NCI-H69 (cell line): Measurements from ENCODE around the gene CTSW.
A peak's percentile ranks its signal among the peaks of the same experiment; 100 is the strongest.

Source experiments
- DNase-seq: peaks from one replicate; lab custom pipeline; 2025; lab: John Stamatoyannopoulos, UW

CTSW gene

DNA sequence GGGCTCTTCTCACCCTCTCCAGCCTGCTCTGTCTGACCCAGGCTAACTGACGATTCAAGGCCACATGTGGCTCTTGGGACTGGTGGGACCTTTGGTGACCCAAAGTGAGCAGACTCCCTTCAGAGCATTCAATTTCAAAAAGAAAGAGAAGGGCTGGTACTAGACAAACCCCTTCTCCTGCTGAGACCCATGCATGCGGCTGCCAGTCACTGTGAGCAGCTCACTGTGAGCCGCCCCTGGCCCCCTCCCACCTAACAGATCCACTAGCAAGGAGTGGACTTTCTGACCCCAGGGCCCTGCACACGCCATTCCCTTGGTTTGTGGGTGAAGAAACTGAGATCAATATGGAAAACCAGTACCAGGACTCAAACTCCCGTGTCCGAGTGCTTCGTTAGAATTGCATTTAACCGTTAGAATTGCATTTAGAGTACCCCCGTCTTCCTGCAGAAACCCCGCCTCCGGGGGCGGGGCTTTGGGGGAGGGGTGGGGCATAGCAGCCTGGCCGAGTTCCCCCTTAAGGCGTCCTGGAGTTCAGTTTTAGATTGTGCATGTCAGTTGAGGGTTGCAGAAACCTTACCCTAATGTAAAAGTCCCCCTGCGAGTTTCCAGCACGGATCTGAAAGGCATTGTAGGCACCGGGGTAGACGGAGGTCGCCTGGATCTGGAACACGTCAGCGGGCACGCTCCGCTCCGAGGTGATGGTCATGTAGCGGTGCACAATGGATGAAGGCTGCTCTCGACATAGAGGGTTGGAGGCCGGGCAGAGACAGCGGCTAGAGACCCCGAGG lies 12.2 kb upstream of the CTSW start:
- peak; percentile 32 for DNase-seq

GRCh38 chr11:65868076-65868667 lies 11.5 kb upstream of the CTSW start:
- peak; percentile 72 for DNase-seq

DNA sequence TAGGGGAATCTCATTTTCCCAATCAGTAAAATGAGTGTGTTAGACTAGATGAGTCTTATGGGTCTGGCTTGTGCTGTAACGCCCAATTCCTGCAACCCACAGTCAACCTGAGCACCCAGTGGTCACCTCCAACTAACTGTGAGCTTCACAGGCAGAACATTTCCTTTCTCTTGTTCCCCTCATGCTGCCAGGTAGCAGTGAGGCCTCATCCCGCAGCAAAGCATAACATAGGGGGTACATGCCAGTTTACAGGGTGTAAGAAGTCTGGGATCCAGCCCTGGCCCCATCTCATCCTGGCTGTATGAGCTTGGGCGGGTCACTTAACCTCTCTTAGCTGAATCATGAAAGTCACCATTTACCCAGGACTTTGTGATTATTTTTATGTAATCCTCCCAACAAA lies 10.7 kb upstream of the CTSW start:
- DNase-seq, result no peak

- no peak for DNase-seq
Observed at GRCh38 chr11:65869643-65870306, 9.9 kb upstream of the CTSW start.

GRCh38 chr11:65870307-65870658 lies 9.4 kb upstream of the CTSW start:
- DNase-seq, result no peak

DNA sequence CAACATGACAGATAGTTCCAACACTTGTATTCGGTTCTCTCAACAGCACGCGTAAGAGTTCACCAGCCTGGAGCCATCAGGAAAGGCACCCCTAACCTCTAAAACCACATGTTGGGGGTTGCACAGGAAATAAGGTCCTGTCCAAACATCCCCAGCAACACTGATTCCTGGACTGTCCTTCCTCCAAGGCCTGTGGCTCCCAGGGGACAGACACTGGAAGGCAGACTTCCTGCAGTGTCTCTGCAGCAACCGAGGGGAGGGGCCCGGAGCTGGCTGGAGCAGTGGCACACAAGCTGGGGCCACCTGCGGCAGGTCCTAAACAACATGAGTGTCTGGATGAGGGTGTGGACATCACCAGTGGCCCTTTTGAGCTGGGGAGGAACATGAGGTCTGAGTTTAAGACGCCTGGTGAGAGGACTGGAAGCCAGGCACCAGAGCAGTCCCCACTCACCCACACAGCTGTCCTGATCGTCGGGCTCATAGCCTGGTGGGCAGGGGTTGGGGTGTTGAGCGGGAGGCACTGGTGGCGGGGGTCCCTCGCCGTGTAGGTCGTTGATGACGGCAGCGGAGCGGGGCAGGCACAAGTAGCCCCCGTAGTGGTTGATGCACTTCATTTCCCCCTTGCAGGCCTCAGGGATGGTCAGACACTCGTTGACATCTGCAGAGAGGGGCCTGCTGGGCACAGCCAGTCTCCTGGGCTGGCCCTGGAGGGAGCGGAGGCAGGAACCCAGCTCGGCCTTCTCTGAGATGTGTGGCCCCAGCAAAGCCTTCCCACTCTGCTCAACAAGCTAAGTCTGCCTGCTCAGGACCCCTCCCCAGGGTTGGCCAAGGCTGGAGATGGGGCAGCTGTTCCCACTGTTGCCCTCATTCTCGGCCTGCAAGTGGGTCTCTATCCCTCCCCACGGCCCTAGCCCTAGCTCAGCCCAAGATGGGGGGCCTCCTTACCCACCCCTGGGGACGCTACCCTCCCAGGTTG lies 8.6 kb upstream of the CTSW start:
- peak; percentile 86 for DNase-seq

GRCh38 chr11:65871811-65872548 lies 7.7 kb upstream of the CTSW start:
- no peak for DNase-seq

- peak; percentile 51 for DNase-seq
Observed at GRCh38 chr11:65872586-65873317, 6.9 kb upstream of the CTSW start, which contains the start of gene EFEMP2. Gene EFEMP2 (minus strand): TSS chr11:65872800. CDS start chr11:65872354, 446 bp downstream.

DNA sequence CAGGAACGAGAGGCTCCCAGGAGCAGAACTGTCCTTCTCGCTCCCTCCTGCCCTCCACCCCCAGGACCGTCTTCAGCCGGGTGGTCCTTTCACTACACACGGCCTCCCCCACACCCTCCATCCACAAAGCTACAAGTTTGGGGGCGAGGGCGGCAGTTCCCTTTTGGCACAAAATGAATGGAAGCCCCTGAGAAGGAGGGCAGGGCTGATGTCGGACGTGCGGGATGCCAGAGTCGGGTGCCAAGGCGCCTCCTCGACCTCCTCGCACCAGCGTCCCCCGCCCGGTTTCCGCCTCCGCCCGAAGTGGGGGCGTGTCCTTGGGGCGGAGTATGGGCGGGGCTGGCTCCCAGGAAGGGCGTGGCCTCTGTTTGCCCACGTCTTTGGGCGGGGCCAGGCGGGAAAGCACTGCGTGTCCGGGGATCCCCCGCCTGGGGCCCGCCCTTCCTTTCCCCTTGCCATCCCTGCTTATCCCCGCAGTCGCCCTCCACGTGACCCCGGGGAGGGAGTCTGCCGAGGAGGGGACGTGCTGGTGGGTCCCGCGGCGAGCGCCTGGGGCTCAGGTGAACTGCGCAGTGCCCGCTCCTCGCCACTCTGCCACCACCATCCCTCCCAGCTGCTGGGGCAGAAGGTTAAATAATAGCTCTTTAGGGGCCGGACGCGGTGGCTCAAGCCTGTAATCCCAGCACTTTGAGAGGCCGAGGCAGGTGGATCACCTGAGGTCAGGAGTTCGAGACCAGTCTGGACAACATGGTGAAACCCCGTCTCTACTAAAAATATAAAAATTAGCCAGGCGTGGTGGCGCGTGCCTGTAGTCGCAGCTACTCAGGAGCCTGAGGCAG lies 6.1 kb upstream of the CTSW start:
- DNase-seq, result peak; percentile 97

DNA sequence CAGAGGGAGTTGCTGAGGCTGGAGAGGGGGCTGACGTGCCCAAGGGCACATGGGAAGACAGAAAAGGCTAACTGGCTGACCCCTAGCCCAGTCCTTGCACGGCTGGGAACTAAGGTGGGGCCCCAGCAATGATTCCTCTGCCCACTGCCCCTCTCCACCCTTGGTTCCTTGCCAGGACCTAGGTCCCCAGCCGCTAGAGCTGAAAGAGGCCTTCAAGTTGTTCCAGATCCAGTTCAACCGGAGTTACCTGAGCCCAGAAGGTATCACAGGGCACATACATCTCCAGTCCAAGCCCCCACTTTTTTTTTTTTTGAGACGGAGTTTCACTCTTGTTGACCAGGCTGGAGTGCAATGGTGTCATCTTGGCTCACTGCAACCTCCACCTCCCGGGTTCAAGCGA lies 390 bp downstream of the CTSW start:
- DNase-seq, result no peak

GRCh38 chr11:65880844-65881421 lies 1.3 kb downstream of the CTSW start:
- DNase-seq, result no peak

DNA sequence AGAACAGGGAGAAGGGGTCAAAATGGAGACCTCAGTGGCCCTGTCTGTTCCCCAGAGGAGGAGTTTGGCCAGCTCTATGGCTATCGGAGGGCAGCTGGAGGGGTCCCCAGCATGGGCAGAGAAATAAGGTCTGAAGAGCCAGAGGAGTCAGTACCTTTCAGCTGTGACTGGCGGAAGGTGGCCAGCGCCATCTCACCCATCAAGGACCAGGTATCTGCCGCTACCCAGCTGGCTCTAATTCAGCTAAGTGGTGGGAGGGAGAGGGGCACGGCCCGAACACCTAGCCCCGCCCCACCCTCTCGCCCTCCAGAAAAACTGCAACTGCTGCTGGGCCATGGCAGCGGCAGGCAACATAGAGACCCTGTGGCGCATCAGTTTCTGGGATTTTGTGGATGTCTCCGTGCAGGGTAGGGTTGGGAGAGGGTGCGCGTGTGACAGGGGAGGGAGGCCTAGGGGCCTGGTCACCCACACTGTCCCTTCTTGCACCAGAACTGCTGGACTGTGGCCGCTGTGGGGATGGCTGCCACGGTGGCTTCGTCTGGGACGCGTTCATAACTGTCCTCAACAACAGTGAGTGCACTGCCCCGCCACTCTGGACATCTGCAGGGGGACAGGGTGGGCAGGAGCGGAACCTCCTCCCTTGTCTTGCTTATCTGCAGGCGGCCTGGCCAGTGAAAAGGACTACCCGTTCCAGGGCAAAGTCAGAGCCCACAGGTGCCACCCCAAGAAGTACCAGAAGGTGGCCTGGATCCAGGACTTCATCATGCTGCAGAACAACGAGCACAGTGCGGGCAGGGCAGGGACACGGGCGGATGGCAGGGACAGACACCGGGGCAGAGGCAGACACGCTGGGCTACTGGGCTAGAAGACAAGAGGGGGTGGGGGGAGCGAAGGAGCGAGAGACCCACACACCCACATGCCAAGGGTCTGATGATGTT lies 2.8 kb downstream of the CTSW start:
- DNase-seq, result no peak

DNA sequence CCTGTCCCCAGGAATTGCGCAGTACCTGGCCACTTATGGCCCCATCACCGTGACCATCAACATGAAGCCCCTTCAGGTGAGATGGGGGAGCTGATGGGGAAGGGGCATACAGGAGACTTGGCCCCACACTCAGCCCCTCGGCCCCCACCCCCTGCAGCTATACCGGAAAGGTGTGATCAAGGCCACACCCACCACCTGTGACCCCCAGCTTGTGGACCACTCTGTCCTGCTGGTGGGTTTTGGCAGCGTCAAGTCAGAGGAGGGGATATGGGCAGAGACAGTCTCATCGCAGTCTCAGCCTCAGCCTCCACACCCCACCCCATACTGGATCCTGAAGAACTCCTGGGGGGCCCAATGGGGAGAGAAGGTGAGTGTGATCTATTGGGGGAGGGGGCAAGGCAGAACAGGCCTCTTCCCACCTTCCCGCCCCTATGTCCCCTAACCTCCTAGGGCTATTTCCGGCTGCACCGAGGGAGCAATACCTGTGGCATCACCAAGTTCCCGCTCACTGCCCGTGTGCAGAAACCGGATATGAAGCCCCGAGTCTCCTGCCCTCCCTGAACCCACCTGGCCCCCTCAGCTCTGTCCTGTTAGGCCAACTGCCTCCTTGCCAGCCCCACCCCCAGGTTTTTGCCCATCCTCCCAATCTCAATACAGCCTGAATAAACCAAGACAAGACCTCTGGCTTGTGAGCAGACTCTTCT lies 3.6 kb downstream of the CTSW start:
- no peak for DNase-seq

- DNase-seq, result no peak
Observed at GRCh38 chr11:65883786-65884715, 4.4 kb downstream of the CTSW start.

GRCh38 chr11:65884716-65885092 lies 5.1 kb downstream of the CTSW start:
- peak; percentile 81 for DNase-seq

GRCh38 chr11:65885231-65885630 lies 5.6 kb downstream of the CTSW start:
- no peak for DNase-seq
